Left ventricle myocardium superior (tissue), 1 donor: ENCODE measurements around the gene DTX2. TPM values are rescaled to one million over a fixed set of nuclear protein-coding genes. Genes with fewer than 3 reads are reported as not detected.
"Not testable (repeated sequence)": the region's sequence is repeated elsewhere in the genome, so short reads cannot be mapped to it uniquely, and the experiment has no call there.

ENCODE experiments used
- ATAC-seq: fragments of 200-7000 bp; cut with Tn5 transposase; one replicate; pipeline ENCODE4 v1.9.1; 2020; ENCODE audit warnings: mild to moderate bottlenecking, moderate library complexity
- DNase-seq: peaks from one replicate; pipeline ENCODE4 v3.0.0-alpha.2; 2020
- intact Hi-C: fragments of 100-400 bp; cut with micrococcal nuclease; formaldehyde crosslinking; loops from one replicate; pipeline ENCODE4 v1.11.0; 2022
- total RNA-seq: library from RNA; stranded (reverse); fragmentation: NEBNext Ultra II Directional; extraction: Animal tissue kit (Norgen Biotek cat#: 25700); gene quantifications from one replicate; pipeline ENCODE4 v1.2.1, GENCODE V29; 2021
- donor health status: DM: no; HTN: yes; CAD: no; lungs with severe emphysema.

The DTX2 gene
- total RNA-seq, 1 donor from 2014 or later, result 9.3 TPM

DNA sequence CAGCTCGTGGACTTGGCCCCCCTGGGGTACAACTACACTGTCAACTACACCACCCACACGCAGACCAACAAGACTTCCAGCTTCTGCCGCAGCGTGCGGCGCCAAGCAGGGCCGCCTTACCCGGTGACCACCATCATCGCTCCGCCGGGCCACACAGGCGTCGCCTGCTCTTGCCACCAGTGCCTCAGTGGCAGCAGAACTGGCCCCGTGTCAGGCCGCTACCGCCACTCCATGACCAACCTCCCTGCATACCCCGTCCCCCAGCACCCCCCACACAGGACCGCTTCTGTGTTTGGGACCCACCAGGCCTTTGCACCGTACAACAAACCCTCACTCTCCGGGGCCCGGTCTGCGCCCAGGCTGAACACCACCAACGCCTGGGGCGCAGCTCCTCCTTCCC, 21.2 kb downstream of the DTX2 start:
- ATAC-seq, intact Hi-C loops, DNase-seq: not testable (repeated sequence)

DNA sequence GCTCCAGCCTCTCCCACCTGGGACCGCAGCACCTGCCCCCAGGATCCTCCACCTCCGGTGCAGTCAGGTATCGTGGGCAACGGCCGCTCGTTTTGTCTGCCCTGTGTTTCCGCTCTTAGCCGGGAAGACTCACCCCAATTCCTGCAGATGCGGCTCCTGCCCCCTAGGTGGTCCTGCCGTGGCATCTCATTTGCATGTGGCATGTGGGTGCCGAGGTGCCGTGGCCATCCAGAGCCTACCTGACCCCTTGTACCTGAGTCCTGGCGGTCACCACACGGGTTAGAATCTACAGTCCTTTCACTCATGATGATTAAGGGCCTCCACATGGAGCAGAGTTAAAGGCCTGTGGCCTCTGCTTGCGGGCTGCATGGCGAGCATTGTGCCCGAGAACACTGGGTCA, 21.6 kb downstream of the DTX2 start:
- ATAC-seq, DNase-seq, intact Hi-C loops: not testable (repeated sequence)

DNA sequence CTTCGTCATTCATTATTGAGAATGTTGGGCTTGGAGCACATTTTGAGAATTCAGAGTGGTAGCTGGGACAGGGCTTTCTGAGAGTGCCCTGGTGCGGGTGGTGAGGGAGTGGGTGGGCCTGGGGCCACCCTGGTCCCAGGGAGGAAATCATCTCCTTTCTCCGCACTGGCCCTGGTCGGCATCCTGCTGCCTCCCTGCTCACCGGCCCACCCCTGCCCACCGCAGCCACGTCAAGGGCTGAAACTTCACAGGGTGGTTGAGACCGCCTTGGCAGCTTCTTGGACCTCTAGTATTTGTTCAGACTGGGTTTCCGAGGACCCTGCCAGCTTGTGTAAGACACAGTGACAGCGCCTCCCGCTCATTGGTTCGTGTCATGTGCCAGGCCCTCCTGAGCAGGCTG, 22.9 kb downstream of the DTX2 start:
- ATAC-seq, DNase-seq, intact Hi-C loops: not testable (repeated sequence)

DNA sequence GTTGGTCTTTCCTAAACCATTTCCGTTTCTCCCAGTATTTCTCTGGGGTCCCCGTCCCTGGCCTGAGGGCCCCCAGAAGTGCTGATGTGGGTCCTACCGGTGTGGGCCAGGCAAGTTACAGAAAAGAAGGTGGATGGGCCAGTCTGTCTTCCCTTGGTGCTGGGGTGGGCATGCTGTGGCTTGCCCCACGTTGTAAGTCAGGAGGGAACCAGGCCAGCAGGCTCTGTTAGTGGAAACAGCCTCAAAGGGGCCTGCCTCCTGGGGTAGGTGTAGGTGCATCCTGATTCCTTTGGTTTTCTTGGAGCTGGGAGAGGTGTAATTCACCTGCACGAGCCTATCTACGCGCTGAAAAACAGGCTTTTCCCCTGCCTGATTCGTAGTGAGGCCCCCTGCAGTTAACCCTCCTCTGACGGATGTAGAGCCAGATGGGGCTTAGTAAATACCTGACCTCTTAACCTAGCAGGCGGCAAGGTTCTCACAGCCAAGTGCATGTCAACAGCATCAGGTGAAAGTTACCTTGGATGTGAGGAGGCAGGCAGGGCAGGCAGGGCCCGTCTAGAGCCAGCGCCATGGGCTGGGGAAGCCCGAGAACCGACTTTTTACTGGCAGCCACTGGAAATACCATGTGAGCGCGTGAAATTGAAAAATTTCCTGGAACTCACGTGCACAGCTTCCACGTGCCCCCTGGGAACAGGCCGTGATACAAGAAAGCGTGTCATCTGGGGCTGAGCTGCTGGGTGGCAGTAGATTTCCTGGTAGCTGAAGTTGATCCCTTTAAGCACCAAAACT, 24.5 kb downstream of the DTX2 start:
- DNase-seq, intact Hi-C loops: not testable (repeated sequence)
- peak; percentile 82 for ATAC-seq

DNA sequence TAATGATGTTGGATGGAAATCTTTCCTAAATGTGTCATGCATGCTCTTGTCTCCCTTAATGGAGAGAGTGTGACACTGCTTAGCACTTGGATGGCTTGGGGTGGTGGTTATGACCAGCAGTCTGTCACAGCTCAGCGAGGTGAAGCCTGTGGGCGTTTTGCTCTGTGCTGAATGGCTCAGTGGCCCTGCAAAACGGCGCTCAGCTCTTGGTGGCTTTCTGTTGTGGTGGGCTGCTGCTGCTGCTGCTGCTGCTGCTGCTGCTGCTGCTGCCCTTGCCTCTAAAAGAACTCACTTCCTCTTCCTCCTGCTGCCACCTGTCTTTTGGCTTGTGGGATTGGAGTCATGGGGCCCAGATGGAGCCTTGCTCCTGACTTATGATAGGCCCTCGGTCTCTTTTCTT, 25.1 kb downstream of the DTX2 start:
- peak; percentile 48 for ATAC-seq
- DNase-seq, intact Hi-C loops: not testable (repeated sequence)

DNA sequence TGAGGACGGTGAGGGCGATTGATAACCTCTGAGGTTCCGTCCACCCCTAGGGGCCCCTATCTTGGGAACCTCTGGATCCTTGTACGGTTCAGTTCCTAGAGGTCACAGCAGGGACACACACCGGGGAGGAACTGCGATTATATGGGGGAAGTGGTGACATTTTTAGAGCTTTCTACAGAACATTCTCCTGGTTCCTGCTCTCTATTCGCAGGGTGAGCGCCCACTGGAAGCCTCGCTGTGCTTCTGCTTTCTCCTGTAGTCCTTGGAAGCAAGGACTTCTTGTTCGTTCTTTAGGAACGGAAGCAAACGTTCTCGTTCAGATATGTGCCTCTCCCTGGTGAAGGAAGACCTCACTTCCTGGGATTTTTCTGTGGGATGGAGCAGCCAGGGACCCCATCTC, 26.5 kb downstream of the DTX2 start:
- peak; percentile 20 for ATAC-seq
- DNase-seq, intact Hi-C loops: not testable (repeated sequence)

DNA sequence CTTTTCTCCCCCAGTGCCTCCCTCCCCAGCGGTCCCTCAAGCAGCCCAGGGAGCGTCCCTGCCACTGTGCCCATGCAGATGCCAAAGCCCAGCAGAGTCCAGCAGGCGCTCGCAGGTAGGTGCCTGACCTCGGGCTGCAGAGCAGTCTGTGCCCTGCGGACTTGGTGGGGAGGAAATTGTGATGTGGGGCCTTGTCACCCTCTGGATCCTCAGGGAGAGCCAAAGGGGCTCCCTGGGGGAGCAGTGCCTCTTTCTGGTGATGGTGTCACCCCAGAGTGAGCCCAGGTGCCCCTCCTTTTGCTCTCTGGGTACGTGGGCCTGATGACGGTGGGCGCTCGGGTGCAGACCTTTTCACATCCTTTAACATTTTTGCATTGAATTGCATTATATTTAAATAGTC, 30.6 kb downstream of the DTX2 start:
- DNase-seq, ATAC-seq, intact Hi-C loops: not testable (repeated sequence)

DNA sequence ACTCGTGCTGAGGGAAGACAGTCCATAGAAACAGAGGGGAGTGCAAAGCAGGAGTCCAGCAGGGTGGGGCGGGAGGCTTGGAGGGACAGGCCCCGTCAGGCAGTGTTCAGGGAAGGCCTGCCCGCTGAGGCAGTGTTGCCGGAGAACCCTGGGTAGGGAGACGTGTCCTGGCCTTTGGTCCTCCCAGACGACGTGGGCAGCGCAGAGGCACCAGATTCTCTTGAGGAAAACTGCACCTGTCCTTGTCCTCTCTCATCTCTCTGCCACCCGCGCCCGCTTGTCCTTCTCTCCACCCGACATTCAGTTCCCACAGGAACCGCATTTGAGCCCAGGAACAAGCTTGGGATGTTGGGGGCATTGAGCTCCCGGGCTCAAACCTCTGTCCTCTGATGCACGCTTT, 34.2 kb downstream of the DTX2 start:
- ATAC-seq, intact Hi-C loops, DNase-seq: not testable (repeated sequence)

DNA sequence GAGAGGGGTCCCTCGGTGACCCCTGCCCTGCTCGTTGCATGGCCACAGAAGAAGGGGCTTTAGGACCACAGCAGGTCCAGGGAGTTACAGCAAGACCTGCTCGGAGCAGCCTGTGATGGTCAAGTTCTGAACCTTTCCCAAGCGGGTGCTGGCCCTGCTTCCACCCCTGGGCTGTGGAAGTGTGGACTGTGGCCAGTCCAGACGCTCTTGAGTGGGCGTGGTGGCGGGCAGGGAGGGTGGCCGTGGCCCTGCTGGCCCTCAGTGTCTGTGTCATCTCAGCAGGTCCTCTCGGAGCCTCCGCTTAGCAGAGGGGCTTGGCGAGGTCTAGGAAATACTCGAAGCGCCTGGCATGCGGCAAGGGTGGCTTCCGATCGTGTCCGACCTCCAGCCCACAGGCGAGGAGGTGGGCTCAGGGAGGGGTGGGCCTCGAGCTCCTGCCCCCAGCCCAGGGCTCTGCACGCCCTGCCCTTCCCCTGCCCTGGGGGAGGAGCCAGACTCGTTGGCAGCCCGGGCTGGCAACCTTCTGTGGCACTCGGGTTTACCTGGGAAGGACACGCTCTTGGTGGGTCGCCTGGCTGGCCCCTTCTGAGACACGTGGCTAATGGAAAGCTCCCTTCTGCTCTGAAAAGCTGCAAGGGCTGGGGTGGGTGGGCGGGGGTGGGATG, 36.5 kb downstream of the DTX2 start:
- DNase-seq, intact Hi-C loops, ATAC-seq: not testable (repeated sequence)

DNA sequence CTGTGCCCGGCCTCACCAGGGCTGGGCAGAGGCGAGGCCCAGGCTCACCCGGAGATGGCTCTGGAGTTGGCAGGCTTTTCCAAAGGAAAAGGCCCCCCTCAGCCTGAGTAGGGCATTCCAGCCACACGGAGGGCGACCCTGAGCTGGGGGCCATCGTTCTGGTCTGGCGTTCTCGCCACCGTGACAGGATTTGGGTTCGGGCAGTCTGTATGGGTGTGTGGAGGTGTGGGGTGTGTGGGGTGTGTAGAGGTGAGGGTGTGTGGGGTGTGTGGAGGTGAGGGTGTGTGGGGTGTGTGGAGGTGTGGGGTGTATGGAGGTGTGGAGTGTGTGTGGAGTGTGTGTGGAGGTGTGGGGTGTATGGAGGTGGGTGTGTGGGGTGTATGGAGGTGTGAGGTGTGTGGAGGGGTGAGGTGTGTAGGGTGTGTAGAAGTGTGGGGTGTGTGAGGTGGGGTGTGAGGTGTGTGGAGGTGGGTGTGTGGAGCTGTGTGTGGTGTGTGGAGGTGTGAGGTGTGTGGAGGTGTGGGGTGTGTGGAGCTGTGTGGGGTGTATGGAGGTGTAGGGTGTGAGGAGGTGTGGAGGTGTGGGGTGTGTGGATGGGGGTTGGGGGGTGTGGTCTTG, 37.2 kb downstream of the DTX2 start:
- ATAC-seq, DNase-seq, intact Hi-C loops: not testable (repeated sequence)

DNA sequence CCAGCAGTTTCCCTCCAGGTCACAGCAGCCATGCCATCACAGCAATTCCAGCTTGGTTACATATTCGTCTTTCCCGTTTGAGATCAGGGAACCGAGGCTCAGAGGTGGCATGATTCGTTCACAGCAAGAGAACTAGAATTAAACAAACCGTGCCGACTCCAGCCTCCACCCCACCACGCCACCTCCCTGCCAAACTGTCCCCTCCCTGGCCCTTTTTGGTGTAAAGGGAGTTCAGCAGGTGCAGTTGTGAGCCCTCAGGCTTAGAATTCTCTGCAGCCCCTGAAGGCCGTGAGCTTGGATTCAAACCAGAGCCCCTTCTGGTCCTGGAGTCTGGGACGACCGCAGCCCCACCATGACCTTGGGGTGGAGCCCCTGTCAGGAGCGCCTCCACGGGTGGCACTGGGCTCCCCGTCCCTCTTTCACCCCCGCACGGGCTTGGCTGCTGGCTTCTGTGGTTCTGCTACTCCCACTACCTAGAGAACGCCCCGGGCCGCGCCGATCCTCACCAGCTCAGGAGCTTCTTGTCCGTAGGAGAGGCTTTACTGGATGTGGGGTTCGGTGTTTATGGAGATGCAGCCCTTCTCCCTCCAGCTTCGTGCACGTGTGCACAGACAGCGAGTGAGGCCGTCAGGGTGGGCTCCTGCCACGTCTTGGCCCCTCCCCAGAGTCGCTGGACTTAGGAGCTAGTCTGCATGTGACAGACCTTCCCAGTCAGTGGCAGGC, 37.9 kb downstream of the DTX2 start:
- intact Hi-C loops, DNase-seq, ATAC-seq: not testable (repeated sequence)

DNA sequence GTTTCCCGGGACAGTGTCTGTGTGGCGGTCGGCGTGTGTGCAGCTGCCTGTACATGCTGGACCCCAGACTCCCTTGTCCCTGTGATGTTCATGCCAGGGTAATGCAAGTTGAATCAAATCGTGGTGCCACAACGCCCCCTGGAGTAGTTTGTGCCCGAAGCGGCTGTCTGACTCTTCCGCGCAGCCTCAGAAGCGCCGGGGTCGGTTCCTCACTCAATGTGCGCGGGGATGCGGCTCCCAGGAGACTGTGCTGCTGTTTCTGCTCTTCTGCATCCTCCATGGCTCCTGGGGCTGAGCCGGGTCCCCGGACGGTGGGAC, 38.4 kb downstream of the DTX2 start:
- intact Hi-C loops, DNase-seq: not testable (repeated sequence)
- peak; percentile 49 for ATAC-seq

DNA sequence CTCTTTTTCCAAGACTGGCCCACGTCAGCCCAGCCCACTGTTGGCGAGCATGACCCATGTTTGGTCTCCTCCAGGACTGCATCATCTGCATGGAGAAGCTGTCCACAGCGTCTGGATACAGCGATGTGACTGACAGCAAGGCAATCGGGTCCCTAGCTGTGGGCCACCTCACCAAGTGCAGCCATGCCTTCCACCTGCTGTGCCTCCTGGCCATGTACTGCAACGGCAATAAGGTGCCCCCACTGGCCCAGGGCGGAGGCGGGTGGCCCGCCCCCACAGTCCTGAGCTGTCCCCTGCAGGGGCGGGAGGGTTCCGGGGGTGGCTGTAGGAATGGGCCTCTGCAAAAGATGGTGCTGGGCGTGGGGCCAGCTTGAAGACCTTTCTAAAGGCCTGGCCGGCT, 40.7 kb downstream of the DTX2 start:
- ATAC-seq, intact Hi-C loops, DNase-seq: not testable (repeated sequence)

DNA sequence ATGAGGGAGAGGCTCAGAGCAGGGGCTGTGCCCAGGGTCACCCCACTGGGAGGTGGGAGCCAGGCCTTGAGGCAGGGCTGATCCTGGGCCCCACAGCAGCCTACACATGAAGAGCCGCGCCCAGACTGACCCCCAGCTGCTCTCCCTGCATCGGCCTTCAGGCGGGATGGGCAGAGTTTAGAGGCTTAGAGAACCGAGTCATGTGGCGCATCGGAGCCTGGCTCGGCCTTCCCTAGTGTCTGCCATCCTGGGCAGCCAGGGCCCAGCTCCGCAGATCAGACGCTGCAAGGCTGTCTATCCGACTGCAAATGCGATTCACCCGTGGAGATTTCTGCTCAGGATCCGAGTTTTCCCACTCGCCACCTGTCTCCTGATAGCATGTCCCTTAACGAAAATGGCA, 41.3 kb downstream of the DTX2 start:
- intact Hi-C loops, ATAC-seq: not testable (repeated sequence)
- peak; percentile 19 for DNase-seq

DNA sequence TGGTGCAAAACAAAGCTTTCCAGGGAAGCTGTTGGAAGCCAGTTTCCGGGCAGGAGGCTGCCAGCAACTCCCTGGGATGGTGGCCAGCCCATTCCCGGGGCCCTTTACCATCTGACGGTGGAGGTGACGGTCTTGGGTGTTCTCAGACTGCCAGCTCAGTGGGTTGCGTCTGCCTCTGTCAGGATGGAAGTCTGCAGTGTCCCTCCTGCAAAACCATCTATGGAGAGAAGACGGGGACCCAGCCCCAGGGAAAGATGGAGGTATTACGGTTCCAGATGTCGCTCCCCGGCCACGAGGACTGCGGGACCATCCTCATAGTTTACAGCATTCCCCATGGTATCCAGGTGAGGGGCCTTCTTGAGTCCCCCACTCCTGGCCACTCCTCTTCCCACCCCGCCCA, 41.7 kb downstream of the DTX2 start:
- DNase-seq, ATAC-seq, intact Hi-C loops: not testable (repeated sequence)

DNA sequence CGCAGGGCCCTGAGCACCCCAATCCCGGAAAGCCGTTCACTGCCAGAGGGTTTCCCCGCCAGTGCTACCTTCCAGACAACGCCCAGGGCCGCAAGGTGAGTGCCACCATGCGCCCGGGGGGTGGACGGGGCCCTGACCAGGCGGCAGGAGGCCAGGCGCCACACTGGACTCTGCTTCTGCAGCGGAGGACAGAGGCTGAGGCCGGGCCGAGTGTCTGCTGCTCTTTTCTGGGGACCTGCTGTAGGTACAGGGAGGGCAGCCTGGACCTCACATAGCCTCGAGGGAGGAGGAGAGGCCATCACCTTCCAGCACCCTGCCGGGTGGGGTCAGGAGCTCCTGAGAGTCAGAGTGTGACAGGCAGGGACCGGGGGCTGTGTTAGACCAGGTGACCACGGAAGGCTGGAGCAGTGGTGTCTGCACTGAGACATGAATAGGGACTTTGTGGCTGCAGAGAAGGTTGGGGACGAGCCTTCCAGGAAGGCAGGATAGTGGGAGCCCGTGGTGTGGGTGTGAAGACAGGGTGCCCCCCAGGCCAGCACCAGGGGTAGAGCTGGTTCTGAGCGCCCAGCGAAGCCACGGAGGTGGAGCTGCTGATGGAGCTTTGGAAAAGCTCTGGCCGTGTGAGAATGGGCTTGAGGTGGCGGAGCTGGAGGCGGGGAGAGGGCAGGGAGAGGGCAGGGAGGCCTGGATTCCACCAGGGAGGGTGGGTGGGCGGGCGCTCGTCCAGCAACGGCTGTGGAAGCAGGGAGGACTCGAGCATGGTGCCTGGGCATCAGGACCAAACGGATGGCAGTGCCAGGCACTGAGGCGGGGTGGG, 43.0 kb downstream of the DTX2 start:
- DNase-seq, ATAC-seq, intact Hi-C loops: not testable (repeated sequence)

DNA sequence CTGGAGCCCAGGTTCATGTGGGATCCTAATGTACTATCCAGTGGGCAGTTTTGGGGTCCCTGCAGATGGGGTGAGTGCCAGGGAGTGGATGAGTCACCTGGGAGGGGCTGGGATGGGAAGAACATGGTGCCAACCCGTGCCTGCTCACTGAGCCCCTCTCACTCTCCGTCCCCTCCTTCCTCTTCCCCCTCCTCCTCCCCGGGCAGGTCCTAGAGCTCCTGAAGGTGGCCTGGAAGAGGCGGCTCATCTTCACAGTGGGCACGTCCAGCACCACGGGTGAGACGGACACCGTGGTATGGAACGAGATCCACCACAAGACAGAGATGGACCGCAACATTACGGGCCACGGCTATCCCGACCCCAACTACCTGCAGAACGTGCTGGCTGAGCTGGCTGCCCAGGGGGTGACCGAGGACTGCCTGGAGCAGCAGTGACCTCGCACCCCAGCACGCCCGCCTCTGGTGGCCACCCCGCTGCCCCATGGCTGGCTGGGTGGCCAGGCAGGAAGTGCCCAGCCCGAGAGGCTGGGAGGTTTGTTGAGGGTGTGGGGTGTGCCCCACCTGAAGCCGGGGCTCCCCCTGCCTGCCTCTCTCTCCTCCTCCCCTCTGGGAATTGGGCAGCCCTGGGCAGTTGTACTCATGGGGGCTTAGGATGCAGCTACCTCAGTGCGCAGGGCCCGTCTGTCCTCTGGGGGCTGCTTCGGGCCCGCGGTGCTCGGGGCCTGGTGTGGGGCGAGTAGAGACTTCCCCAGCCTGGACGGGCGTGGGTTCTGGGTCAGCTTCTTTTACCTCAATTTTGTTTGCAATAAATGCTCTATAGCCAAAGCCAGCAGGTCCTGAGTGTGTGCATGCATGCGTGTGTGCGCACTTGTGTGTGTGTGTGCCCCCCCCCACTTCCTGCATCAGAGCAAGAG, 43.9 kb downstream of the DTX2 start:
- intact Hi-C loops, result no loop called here
- no peak for ATAC-seq
- DNase-seq, result no peak

DNA sequence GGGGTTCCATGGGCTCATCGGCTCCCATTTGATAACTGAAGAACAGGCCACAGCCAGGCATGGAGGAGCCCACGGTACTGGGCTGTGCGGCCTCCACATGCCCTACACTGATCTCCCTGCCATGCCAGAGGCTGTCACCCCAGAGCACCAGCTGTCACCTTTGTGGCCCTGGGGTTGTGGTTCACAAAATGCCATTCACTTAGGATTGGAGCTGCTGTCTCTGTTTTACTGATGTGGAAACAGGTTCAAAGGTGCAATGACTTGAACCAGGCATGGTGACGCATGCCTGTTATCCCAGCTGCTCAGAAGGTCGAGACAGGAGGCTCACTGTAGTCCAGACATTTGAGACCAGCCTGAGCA, 44.6 kb downstream of the DTX2 start:
- DNase-seq (no peak), ATAC-seq (no peak)
- intact Hi-C loops, result no loop called here
